CD14-positive monocyte (primary cell): ENCODE measurements around the gene PZP. TPM values are rescaled to one million over a fixed set of nuclear protein-coding genes. Genes with fewer than 3 reads are reported as not detected.

Experiments
- DNase-seq, 3 donors: peaks; one replicate each; pipeline ENCODE4 v3.0.0-alpha.2; 2011 to 2022
- H2AFZ ChIP-seq: 2 replicates; pipeline ENCODE4 v1.6.0; 2012; ENCODE audit warnings: mild to moderate bottlenecking, low read depth, low read length, inconsistent platforms; ENCODE audit not compliant: insufficient read depth, poor library complexity, severe bottlenecking
- H3K27ac ChIP-seq, 2 donors: 1 replicate in 1 of 2; 2 replicates in 1 of 2; pipeline ENCODE4 v1.5.1; 2012 to 2013; ENCODE audit warnings: low read length in 2 of 2, control low read depth in 1 of 2, inconsistent platforms in 1 of 2, low read depth in 1 of 2, mild to moderate bottlenecking in 1 of 2
- H3K27me3 ChIP-seq, 2 donors: one replicate each; pipeline versions ENCODE4 v1.6.0 to v1.6.1; 2011 to 2013; ENCODE audit warnings: low read length in 2 of 2; ENCODE audit not compliant: control insufficient read depth in 2 of 2, insufficient read depth in 2 of 2
- H3K36me3 ChIP-seq, 2 donors: replicated peaks in 1 of 2; 1 replicate in 1 of 2; 2 replicates in 1 of 2; pipeline versions ENCODE4 v1.5.1 to v1.6.1; 2012 to 2013; ENCODE audit warnings: low read length in 2 of 2, control low read depth in 1 of 2, inconsistent platforms in 1 of 2, mild to moderate bottlenecking in 1 of 2; ENCODE audit not compliant: insufficient read depth in 2 of 2, control insufficient read depth in 1 of 2
- H3K4me1 ChIP-seq, 2 donors: 1 replicate in 1 of 2; 2 replicates in 1 of 2; pipeline versions ENCODE4 v1.5.1 to v1.6.1; 2012 to 2013; ENCODE audit warnings: low read length in 2 of 2, control low read depth in 1 of 2, inconsistent platforms in 1 of 2, mild to moderate bottlenecking in 1 of 2, moderate library complexity in 1 of 2; ENCODE audit not compliant: insufficient read depth in 2 of 2, control insufficient read depth in 1 of 2
- H3K4me2 ChIP-seq: replicated peaks from 2 replicates; pipeline ENCODE3; 2012; ENCODE audit warnings: low read length, moderate library complexity, mild to moderate bottlenecking; ENCODE audit not compliant: poor library complexity, severe bottlenecking; ENCODE audit errors: extremely low read depth
- H3K4me3 ChIP-seq, 3 experiments: fragments of 200-600 bp in 1 of 3; sonication (generic) in 1 of 3; replicated peaks in 1 of 3; 1 replicate in 2 of 3; 2 replicates in 1 of 3; pipeline ENCODE4 v1.5.1; 2011 to 2013; ENCODE audit warnings: low read length in 3 of 3, mild to moderate bottlenecking in 3 of 3, control low read depth in 2 of 3, low read depth in 2 of 3, inconsistent platforms in 1 of 3, moderate library complexity in 1 of 3
- H3K79me2 ChIP-seq: 2 replicates; pipeline ENCODE4 v1.6.0; 2012; ENCODE audit warnings: mild to moderate bottlenecking, control low read depth, inconsistent platforms, low read length, moderate library complexity; ENCODE audit not compliant: insufficient read depth
- H3K9ac ChIP-seq: 2 replicates; pipeline ENCODE4 v1.6.0; 2017; ENCODE audit warnings: low read length, mild to moderate bottlenecking; ENCODE audit not compliant: insufficient read depth, poor library complexity, severe bottlenecking
- H3K9me3 ChIP-seq, 2 donors: replicated peaks in 1 of 2; 1 replicate in 1 of 2; 2 replicates in 1 of 2; pipeline versions ENCODE4 v1.5.1 to v1.6.1; 2012 to 2013; ENCODE audit warnings: low read length in 2 of 2, control low read depth in 1 of 2; ENCODE audit not compliant: control insufficient read depth in 1 of 2, insufficient read depth in 1 of 2
- H4K20me1 ChIP-seq: 2 replicates; pipeline ENCODE4 v1.6.0; 2012; ENCODE audit warnings: mild to moderate bottlenecking, low read length, control low read depth, moderate library complexity; ENCODE audit not compliant: insufficient read depth
- H3K27ac Mint-ChIP-seq, 7 donors: one replicate each; pipeline ENCODE4 v1.8.0; 2020; ENCODE audit warnings: mild to moderate bottlenecking in 7 of 7, mixed read lengths in 7 of 7, moderate library complexity in 6 of 7, inconsistent platforms in 2 of 7
- H3K27me3 Mint-ChIP-seq, 3 donors: one replicate each; pipeline ENCODE4 v1.8.0; 2021 to 2022; ENCODE audit warnings: low read depth in 3 of 3, mild to moderate bottlenecking in 3 of 3, mixed read lengths in 3 of 3, moderate library complexity in 3 of 3, inconsistent platforms in 1 of 3
- H3K36me3 Mint-ChIP-seq, 2 donors: one replicate each; pipeline ENCODE4 v1.8.0; 2020; ENCODE audit warnings: mixed read lengths in 2 of 2, inconsistent platforms in 1 of 2, mild to moderate bottlenecking in 1 of 2
- H3K4me1 Mint-ChIP-seq: one replicate; pipeline ENCODE4 v1.8.0; 2020; ENCODE audit warnings: mild to moderate bottlenecking, mixed read lengths
- H3K4me3 Mint-ChIP-seq, 2 donors: one replicate each; pipeline ENCODE4 v1.8.0; 2020; ENCODE audit warnings: mild to moderate bottlenecking in 2 of 2, mixed read lengths in 2 of 2, moderate library complexity in 1 of 2
- H3K9me3 Mint-ChIP-seq, 7 donors: one replicate each; pipeline ENCODE4 v1.8.0; 2020 to 2022; ENCODE audit warnings: mixed read lengths in 7 of 7, mild to moderate bottlenecking in 6 of 7, moderate library complexity in 6 of 7, inconsistent platforms in 2 of 7
- WGBS: methylation state at CpG from one replicate; pipeline ENCODE4 v1.1.5; 2013; ENCODE audit warnings: missing lambda C conversion rate; ENCODE audit not compliant: insufficient coverage; 5-methylcytosine and 5-hydroxymethylcytosine counted together
- intact Hi-C, 2 donors: fragments of 100-400 bp; cut with micrococcal nuclease; formaldehyde crosslinking; loops; one replicate each; pipeline versions ENCODE4 v1.15.0 to v1.15.1; 2023
- polyA plus RNA-seq, 3 donors: library from polyadenylated mRNA; depleted of rRNA in 1 of 3; unstranded in 2 of 3; stranded (reverse) in 1 of 3; fragments of 300-500 nt in 2 of 3; fragments of >200 nt in 1 of 3; fragmentation: Illumina TruSeq in 2 of 3; gene quantifications; 1 replicate in 2 of 3; 2 replicates in 1 of 3; pipeline ENCODE4 v1.2.3, GENCODE V29; 2012 to 2021
- TF ChIP-seq, protein P1 (sequence below): fragments of 200-600 bp; IDR thresholded peaks from one replicate; pipeline ENCODE4 v1.8.0; 2022; ENCODE audit warnings: antibody characterized with exemption, mild to moderate bottlenecking

PZP gene
- polyA plus RNA-seq, 3 donors: not detected

DNA sequence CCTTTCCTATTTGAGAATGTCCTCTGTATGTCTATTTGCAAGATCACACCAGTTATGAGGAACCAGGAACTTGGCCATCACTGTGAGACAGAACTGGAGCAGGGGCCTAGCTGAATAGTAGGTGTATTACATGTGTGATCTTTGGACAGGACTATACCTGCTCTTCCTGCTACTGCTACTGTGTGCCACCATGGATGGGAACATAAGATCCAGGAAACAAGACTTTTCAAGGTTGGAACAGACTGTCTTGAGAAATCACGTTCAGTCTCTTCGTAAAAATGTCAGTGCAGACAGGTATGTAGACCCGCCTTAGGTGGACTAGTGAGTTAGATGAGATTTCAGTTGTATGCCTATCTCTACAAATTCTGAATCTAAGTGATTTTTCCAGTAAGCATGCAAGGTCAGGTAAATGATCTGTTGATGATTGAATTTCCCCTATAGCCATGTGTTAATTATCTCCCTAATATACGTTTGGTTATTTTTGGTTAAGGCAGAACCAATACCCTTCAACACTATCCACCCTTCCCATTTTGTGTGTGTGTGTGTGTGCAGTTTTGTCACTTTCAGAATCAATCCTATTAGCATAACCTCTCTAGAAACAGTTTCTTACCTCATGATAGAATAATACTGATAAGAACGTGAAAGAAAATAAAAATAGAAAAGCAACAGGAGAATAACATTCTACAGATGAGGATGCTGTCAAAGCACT lies 99.5 kb downstream of the PZP start:
- Mint-ChIP-seq H3K4me1 (no peaks in the 10 kb centered on the region), H3K36me3 (no peaks in the 10 kb centered on the region), H3K27me3 (no peaks in the 10 kb centered on the region), H3K9me3 (no peaks in the 10 kb centered on the region), H3K27ac (no peak overlapping the region), H3K4me3 (no peak overlapping the region)
- intact Hi-C loops: no loop called here
- Histone ChIP-seq H3K4me2 (no peak overlapping the region), H3K9me3 (no peaks in the 10 kb centered on the region), H2AFZ (no peak overlapping the region), H3K79me2 (no peaks in the 10 kb centered on the region), H3K27ac (no peak overlapping the region), H3K9ac (no peak overlapping the region), H4K20me1 (no peaks in the 10 kb centered on the region), H3K36me3 (no peaks in the 10 kb centered on the region), H3K4me1 (no peaks in the 10 kb centered on the region), H3K4me3 (no peak overlapping the region), H3K27me3 (no peaks in the 10 kb centered on the region)
- whole genome bisulfite sequencing: no CpG with 5 or more reads among the region's 5 CpGs
- TF ChIP-seq, protein P1, sequence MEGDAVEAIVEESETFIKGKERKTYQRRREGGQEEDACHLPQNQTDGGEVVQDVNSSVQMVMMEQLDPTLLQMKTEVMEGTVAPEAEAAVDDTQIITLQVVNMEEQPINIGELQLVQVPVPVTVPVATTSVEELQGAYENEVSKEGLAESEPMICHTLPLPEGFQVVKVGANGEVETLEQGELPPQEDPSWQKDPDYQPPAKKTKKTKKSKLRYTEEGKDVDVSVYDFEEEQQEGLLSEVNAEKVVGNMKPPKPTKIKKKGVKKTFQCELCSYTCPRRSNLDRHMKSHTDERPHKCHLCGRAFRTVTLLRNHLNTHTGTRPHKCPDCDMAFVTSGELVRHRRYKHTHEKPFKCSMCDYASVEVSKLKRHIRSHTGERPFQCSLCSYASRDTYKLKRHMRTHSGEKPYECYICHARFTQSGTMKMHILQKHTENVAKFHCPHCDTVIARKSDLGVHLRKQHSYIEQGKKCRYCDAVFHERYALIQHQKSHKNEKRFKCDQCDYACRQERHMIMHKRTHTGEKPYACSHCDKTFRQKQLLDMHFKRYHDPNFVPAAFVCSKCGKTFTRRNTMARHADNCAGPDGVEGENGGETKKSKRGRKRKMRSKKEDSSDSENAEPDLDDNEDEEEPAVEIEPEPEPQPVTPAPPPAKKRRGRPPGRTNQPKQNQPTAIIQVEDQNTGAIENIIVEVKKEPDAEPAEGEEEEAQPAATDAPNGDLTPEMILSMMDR: no peak
- DNase-seq: no peak

DNA sequence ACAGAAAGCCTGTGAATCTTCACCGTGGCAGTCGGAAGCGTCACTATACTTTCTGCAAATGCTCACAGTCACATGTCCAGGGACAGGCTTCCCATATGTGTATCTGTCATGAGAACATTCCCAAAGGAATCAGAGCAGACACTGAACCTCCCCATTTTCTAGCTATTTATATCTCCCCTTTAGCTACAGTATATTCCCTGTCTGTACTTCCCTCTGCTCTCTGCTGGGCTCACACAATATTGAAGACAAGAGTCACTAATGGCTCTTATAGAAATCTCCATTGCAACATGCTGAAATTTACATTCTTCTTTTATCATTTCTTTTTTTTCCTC lies 100.7 kb downstream of the PZP start:
- 94% methylated on average over 3 of the region's 3 CpGs for WGBS
- TF ChIP-seq, protein P1: no peak

More for the DNA sequence above, 100.7 kb downstream of the PZP start:
- Mint-ChIP-seq H3K27me3 (no peaks in the 10 kb centered on the region), H3K4me3 (no peak overlapping the region), H3K36me3 (no peaks in the 10 kb centered on the region), H3K27ac (no peak overlapping the region), H3K4me1 (no peaks in the 10 kb centered on the region), H3K9me3 (no peaks in the 10 kb centered on the region)
- no peaks in the 10 kb centered on the region for H4K20me1 ChIP-seq
- no peak overlapping the region for H3K4me2 ChIP-seq
- H3K9me3 ChIP-seq: no peaks in the 10 kb centered on the region
- no peaks in the 10 kb centered on the region for H3K27me3 ChIP-seq
- H3K36me3 ChIP-seq: no peaks in the 10 kb centered on the region
- DNase-seq: no peak
- intact Hi-C loops: no loop called here
- H3K27ac ChIP-seq: no peak overlapping the region
- no peak overlapping the region for H3K4me3 ChIP-seq
- H3K4me1 ChIP-seq: no peaks in the 10 kb centered on the region
- no peak overlapping the region for H3K9ac ChIP-seq
- H2AFZ ChIP-seq: no peak overlapping the region
- H3K79me2 ChIP-seq: no peaks in the 10 kb centered on the region
